ENCODE measurements around the gene UCK1. TPM values are rescaled to one million over a fixed set of nuclear protein-coding genes. Genes with fewer than 3 reads are reported as not detected.

The UCK1 gene
- total and polyA plus RNA-seq, 10 of the 15 experiments (the other 5 are each of a cell fraction or from before 2014, with no cell fraction given) = 0.31 to 27.0 (median 18.7) TPM

DNA sequence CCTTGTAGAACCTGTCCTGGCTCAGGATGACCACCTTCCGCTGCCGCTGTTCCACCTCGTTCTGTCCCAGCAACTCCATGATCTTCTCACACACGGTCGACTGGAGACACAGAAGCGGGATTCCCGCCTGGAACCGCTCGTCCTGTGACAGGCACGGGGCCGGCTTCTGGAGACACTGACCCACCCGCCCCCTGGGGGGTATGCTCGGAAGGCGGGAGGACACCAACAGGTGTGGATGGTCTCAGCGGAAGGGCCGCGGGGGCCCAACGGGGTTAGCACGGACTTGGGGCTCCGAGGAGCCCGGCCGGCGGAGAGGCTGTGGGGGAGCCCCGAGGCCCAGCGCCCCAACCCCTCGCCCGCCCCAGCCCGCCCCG lies 530 bp downstream of the UCK1 start (continued):
- TF ChIP-seq, protein P1, sequence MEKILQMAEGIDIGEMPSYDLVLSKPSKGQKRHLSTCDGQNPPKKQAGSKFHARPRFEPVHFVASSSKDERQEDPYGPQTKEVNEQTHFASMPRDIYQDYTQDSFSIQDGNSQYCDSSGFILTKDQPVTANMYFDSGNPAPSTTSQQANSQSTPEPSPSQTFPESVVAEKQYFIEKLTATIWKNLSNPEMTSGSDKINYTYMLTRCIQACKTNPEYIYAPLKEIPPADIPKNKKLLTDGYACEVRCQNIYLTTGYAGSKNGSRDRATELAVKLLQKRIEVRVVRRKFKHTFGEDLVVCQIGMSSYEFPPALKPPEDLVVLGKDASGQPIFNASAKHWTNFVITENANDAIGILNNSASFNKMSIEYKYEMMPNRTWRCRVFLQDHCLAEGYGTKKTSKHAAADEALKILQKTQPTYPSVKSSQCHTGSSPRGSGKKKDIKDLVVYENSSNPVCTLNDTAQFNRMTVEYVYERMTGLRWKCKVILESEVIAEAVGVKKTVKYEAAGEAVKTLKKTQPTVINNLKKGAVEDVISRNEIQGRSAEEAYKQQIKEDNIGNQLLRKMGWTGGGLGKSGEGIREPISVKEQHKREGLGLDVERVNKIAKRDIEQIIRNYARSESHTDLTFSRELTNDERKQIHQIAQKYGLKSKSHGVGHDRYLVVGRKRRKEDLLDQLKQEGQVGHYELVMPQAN (conservative IDR thresholded peaks at IDR 0.05) = no peak
- TF ChIP-seq HCFC1 (IDR thresholded peaks at IDR 0.05; ENCODE audit: low read length) = no peak
- TF ChIP-seq, protein P2, sequence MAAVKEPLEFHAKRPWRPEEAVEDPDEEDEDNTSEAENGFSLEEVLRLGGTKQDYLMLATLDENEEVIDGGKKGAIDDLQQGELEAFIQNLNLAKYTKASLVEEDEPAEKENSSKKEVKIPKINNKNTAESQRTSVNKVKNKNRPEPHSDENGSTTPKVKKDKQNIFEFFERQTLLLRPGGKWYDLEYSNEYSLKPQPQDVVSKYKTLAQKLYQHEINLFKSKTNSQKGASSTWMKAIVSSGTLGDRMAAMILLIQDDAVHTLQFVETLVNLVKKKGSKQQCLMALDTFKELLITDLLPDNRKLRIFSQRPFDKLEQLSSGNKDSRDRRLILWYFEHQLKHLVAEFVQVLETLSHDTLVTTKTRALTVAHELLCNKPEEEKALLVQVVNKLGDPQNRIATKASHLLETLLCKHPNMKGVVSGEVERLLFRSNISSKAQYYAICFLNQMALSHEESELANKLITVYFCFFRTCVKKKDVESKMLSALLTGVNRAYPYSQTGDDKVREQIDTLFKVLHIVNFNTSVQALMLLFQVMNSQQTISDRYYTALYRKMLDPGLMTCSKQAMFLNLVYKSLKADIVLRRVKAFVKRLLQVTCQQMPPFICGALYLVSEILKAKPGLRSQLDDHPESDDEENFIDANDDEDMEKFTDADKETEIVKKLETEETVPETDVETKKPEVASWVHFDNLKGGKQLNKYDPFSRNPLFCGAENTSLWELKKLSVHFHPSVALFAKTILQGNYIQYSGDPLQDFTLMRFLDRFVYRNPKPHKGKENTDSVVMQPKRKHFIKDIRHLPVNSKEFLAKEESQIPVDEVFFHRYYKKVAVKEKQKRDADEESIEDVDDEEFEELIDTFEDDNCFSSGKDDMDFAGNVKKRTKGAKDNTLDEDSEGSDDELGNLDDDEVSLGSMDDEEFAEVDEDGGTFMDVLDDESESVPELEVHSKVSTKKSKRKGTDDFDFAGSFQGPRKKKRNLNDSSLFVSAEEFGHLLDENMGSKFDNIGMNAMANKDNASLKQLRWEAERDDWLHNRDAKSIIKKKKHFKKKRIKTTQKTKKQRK (IDR thresholded peaks at IDR 0.05; ENCODE audit: low read depth, low read length) = no peak
- TF ChIP-seq RB1 (IDR thresholded peaks at IDR 0.05; ENCODE audit: borderline replicate concordance) = no peak
- TF ChIP-seq, protein P3, sequence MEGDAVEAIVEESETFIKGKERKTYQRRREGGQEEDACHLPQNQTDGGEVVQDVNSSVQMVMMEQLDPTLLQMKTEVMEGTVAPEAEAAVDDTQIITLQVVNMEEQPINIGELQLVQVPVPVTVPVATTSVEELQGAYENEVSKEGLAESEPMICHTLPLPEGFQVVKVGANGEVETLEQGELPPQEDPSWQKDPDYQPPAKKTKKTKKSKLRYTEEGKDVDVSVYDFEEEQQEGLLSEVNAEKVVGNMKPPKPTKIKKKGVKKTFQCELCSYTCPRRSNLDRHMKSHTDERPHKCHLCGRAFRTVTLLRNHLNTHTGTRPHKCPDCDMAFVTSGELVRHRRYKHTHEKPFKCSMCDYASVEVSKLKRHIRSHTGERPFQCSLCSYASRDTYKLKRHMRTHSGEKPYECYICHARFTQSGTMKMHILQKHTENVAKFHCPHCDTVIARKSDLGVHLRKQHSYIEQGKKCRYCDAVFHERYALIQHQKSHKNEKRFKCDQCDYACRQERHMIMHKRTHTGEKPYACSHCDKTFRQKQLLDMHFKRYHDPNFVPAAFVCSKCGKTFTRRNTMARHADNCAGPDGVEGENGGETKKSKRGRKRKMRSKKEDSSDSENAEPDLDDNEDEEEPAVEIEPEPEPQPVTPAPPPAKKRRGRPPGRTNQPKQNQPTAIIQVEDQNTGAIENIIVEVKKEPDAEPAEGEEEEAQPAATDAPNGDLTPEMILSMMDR (IDR thresholded peaks at IDR 0.05 in 2 of 3, conservative IDR thresholded peaks at IDR 0.05 in 1 of 3; ENCODE audit: control insufficient read depth in 2 of 3, extremely low read depth in 1 of 3, insufficient read depth in 1 of 3, low read depth in 3 of 3, low read length in 3 of 3) = peak in 2 of 3 experiments; percentile 2 to 21; a peak in 1 of 6 replicates
- peak in 1 of 2 experiments; percentile 19; a peak in 1 of 4 replicates for TF ChIP-seq BHLHE40 (IDR thresholded peaks at IDR 0.05; ENCODE audit: borderline replicate concordance in 1 of 2, low read depth in 2 of 2, low read length in 1 of 2)
- TF ChIP-seq CHD1 (IDR thresholded peaks at IDR 0.05; ENCODE audit: low read depth, low read length) = no peak
- TF ChIP-seq, protein P4, sequence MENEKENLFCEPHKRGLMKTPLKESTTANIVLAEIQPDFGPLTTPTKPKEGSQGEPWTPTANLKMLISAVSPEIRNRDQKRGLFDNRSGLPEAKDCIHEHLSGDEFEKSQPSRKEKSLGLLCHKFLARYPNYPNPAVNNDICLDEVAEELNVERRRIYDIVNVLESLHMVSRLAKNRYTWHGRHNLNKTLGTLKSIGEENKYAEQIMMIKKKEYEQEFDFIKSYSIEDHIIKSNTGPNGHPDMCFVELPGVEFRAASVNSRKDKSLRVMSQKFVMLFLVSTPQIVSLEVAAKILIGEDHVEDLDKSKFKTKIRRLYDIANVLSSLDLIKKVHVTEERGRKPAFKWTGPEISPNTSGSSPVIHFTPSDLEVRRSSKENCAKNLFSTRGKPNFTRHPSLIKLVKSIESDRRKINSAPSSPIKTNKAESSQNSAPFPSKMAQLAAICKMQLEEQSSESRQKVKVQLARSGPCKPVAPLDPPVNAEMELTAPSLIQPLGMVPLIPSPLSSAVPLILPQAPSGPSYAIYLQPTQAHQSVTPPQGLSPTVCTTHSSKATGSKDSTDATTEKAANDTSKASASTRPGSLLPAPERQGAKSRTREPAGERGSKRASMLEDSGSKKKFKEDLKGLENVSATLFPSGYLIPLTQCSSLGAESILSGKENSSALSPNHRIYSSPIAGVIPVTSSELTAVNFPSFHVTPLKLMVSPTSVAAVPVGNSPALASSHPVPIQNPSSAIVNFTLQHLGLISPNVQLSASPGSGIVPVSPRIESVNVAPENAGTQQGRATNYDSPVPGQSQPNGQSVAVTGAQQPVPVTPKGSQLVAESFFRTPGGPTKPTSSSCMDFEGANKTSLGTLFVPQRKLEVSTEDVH (IDR thresholded peaks at IDR 0.05; ENCODE audit: low read depth, partially characterized antibody) = no peak
- no peak for TF ChIP-seq SMAD1 (IDR thresholded peaks at IDR 0.05; ENCODE audit: low read depth, partially characterized antibody)
- TF ChIP-seq HDAC2 (IDR thresholded peaks at IDR 0.05) = no peak
- TF ChIP-seq STAT1 (conservative IDR thresholded peaks at IDR 0.05) = no peak
- no peak for TF ChIP-seq CBX5 (IDR thresholded peaks at IDR 0.05; ENCODE audit: low read depth)
- no peak for TF ChIP-seq GATAD2B (conservative IDR thresholded peaks at IDR 0.05; ENCODE audit: low read depth)
